ENCODE data around the gene SOCS1.

Gene SOCS1

DNA sequence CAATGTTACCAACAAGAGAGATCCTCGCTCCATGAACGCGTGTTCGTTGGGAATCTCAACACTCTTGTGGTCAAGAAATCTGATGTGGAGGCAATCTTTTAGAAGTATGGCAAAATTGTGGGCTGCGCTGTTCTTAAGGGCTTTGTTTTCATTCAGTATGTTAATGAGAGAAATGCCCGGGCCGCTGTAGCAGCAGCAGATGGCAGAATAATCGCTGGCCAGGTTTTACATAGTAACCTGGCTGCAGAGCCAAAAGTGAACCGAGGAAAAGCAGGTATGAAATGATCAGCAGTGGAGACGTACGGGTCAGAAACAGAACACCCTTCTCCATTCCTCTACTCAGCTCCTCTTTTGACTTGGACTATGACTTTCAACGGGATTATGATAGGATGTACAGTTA, 13.3 kb downstream of the SOCS1 start:
- DNase-seq = no peak

DNA sequence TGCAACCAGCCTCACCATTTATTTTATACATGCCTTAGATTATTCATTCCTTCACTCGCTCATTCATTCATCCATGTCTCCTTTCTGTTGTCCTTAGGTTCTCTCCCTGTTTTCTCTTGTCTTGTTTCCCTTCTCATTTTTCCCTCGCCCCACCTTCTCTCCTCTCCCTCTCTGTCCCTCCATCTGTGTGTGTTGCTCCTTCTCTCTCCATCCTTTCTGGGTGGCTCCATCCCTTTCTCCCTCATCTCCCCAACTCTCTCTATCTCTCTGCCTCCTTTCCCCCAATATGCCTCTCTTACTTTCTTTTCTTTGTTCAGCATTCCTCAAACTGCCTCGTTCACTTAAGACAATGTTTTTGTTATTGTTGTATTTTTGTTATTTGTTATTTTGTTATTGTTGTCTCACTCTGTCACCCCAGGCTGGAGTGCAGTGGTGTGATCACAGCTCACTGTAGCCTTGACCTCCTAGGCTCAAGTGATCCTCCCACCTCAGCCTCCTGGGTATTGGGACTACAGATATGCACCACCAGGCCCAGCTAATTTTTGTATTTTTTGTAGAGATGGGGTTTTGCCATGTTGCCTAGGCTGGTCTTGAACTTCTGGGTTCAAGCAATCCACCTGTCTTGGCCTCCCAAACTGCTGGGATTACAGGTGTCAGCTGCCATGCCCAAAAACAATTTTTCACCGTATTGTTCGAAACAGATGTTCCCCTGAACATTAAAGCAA, 14.4 kb downstream of the SOCS1 start:
- no peak for DNase-seq

DNA sequence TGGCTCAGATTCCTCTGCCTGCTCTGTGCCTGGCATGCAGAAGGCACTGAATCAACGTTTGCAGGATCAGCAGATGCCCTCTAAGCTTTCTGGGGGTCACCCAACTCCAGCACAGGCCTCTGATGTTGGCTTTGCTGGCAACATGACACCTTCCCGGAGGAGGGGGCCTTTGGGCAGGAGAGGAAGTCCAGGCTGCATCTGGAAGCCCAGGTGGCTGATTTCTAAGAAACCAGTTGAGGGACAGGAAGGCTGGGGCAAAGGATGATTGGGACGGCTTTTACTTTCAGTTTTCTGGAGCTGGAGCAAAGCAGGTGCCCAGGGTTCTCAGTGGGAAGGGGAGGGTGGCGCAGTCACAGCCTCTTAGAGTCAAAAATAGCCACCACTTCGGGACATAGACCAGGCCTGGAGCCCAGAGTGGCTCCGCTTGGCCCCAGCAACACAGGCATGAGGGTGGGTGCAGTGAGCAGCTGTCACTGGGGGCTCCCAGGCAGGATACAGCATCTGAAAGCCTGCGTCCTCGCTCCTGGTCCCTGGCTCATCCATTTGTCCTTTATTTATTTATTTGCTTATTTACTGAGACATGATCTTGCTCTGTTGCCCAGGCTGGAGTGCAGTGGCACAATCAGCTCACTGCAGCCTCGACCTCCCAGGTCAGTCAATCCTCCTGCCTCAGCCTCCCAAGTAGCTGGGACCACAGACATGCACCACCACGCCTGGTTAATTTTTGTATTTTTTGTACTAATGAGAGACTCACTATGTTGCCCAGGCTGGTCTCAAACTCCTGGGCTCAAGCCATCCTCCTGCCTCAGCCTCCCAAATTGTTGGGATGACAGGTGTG, 15.1 kb downstream of the SOCS1 start:
- DNase-seq = no peak

DNA sequence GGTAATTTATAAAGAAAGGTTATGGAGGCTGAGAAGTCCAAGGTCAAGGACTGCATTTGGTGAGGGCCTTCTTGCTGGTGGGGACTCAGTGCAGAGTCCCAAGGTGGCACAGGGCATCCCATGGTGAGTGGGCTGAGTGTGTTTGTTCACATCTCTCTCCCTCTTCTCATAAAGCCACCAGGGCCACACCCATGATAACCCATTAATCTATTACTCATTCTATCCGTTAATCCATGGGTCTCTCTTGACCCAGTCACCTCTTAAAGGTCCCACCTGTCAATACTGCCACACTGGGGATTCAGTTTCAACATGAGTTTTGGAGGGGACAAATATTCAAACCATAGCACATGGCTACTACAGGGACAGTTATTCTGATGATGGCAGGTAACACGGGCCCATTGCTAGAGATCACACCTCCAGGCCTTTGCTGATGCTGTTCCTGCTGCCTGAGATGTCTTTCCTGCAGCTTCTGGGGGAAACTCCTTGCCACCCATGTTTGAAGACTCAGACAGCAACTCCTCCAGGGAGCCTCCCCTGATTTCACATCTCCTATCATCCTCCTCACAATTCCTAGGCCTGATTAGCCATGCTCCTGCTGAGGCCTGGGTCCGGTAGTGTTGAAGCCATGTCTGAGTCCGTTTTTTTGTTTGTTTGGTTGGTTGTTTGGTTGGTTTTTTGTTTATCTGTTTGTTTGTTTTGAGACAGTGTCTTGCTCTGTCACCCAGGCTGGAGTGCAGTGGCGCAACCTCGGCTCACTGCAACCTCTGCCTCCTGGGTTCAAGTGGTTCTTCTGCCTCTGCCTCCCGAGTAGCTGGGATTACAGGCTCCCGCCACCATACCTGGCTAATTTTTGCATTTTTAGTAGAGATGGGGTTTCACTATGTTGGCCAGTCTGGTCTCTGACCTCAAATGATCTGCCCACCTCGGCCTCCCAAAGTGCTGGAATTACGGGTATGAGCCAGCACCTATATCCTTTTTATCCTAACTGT, 16.1 kb downstream of the SOCS1 start:
- DNase-seq = no peak

DNA sequence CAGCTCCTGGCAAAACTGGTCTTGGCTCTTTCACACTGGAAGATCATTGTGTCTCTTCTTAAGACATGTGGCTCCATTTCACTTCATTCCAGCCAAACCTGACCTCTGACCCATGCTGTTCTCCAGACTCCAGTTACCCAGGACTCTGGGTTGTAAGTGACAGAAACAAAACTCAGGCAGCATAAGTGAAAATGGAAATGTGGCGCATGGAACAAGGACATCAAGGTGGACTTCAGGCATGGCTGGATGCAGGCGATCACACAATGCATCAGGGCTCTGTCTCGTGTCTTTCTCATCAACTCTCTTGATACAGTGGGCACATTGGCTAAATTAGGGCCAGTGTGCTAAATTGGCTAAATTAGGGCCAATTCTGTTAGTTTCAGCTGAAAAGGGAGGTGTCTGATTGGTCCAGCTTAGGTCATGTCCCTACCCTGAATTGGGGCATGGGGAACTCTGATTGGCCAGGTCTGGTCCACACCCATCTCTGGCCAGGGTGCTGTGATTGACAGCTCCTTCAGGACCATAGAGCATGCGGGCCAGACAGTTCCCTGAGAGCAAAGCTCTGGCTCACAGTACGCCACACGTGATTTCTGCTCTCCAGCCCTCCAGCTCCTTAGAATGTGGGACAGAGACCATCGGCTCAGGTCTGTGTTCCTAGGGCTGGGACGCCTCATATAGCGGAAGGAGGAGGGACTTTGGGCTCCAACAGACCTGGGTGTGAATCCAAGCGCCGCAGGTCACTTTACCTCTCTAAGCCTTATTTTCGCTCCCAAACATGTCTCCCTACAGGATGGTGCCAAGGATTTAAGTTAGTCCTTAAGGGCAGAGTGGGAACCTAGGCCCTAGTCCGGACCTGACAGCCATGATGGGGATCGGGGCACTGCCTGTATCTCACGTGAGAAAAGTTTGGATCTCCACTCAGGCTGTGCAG, 17.5 kb downstream of the SOCS1 start:
- no peak for DNase-seq

DNA sequence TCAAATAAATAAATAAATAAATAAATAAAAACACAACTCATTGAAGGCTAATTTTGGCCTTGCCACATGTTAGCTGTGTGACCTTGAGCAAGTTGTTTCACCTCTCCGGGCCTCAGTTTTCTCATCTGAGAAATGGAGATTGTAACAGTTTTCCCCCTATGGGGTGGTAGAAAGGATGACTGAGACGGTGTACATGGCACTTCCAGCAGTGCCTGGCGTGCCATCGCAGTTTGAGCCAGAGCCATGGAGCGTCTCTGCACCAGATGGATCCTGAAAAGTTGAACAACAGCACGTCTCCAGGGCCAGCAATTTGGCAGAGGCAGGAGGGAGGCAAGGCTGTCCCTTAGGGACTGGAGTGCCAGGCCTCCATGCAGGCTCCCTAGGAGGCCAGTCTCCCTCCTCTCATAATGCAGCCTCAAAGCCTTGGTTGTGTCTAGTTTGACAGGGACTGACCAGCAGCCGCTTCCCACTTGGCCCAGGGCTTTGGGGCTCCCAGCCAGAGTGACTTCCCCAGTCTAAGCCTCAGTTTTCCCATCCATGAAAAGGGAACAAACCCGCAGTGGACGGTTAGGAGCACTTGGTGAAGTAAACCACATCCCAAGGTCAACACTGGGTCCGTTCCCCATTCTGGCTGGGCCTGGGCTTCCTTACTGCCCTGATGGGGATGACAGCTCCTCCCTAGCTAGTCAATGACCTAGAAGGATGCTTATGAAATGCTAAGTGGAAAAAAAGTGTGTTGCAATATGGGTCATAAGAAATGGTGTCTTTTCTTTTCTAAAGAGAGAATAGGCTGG, 19.3 kb downstream of the SOCS1 start:
- no peak for DNase-seq

DNA sequence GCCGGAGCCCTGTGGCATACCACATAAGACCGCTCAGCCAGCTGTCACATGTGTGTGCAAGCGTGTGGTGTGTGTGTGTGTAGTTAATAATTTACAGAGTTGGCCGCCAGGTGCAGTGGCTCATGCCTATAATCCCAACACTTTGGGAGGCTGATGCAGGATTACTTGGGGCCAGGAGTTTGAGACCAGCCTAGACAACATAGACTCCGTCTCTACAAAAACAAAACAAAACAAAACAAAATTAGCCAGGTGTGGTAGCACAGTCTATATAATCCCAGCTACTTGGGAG, 20.4 kb downstream of the SOCS1 start:
- DNase-seq = no peak

DNA sequence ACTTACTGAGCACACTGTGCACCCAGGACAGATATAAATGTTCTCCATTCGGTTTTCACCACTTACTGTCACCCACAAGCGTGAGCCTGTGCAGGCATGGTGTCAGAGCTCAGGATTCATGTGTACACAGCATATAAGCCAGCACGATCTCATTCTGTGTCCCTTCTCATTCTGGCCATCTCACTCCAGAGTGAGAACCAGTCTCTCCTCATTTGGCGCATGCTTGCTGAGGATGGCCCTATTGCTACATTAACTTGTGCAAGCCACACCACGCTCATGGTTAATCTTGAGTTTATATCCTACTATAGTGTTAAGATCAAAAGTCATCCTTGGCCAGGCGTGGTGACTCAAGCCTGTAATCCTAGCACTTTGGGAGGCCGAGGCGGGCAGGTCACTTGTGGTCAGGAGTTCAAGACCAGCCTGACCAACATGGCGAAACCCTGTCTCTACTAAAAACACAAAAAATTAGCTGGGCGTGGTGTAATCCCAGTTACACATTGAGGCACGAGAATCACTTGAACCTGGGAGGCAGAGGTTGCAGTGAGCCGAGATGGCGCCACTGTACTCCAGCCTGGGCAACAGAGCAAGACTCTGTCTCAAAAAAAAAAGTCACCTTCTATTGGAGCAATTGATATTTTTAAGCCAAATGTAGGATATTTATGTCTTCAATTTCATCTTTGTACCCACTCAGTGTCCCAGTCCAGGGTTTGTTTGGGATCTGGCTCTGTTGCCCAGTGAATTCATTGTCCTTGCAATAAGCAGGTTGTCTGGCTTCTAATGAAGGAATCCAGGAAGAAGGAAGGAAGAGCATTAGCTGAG, 20.9 kb downstream of the SOCS1 start:
- no peak for DNase-seq

DNA sequence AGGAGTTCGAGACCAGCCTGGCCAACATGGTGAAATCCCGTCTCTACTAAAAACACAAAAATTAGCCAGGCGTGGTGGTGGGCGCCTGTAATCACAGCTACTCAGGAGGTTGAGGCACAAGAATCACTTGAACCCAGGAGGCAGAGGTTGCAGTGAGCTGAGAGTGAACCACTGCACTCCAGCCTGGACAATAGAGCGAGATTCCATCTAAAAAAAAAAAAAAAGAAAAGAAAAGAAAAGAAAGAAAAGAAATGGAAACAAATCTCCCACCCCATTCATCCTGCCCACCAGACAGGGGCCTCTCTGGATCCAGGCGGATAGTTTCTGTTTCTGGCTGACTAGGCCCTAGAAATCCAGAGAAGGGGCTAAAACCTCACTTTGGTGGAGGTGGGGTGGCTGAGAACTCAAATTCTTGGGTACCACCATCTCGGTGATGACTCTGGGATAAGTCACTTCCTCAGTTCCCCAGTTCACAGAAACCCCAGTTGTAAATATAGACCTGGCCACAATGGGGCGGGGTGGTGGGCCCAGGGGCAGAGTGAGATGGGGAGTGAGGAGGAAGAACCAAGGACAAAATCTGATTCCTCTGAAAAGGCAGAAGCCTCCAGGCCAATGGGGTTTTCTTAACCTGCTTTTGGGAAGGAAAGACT, 22.2 kb downstream of the SOCS1 start:
- DNase-seq = no peak

DNA sequence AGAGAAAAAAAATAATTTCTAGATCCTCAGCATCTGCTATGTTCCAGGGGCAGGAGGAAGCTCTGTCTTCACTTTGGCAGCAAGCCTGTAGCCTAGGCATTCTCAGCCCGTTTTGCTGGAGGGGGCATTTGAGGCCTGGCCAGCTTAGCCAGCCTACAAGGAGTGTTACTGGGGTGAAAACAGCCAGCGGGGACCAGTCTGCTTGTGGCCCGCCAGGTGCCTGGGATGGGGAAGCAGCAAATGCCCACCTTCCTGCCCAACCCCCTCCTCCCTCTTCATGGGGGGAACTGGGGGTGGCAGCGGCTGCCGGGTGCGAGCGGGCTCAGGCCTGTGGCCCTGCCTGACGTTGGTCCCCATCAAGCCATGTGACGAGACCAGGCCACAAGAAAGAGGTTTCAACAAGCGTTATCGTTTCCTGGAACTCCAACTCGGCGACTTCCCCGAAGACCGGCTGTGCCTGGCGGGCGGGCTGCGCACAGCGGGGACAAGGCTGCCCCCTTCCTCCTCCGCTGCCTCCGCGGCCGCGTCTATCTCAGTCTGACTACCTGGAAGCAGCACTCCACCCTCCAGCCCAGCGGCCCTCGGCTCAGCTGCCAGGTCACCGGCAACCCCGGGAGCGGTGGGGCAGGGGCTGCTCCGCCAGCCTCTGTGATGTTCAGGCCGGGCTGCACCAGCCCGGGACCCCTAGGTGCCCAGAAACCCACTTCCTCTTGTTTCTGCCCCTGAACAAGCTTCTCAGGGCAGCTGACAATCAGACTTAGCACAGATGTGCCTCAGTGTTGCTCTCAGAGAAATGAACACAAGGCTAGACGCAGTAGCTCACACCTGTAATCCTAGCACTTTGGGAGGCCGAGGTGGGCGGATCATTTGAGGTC, 22.9 kb downstream of the SOCS1 start:
- DNase-seq = no peak

DNA sequence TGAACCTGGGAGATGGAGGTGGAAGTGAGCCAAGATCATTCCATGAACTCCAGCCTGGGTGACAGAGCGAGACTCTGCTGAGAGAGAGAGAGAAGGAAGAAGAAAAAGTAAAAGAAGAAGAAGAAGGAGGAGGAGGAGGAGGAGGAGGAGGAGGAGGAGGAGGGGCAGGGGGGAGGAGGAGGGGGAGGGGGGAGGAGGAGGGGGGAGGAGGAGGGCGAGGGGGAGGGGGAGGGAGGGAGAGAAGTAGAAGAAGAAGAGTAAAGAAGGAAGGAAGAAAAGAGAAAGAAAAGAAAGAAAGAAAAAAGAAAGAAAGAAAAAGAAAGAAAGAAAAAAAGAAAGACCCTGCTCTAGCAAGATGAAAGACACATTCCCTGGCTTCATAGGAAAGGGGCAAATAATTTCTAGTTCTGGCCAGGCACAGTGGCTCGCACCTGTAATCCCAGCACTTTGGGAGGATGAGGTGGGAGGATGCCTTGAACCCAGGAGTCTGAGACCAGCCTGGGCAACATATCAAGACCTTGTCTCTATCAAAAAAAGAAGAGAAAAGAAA, 23.6 kb downstream of the SOCS1 start:
- DNase-seq = no peak

DNA sequence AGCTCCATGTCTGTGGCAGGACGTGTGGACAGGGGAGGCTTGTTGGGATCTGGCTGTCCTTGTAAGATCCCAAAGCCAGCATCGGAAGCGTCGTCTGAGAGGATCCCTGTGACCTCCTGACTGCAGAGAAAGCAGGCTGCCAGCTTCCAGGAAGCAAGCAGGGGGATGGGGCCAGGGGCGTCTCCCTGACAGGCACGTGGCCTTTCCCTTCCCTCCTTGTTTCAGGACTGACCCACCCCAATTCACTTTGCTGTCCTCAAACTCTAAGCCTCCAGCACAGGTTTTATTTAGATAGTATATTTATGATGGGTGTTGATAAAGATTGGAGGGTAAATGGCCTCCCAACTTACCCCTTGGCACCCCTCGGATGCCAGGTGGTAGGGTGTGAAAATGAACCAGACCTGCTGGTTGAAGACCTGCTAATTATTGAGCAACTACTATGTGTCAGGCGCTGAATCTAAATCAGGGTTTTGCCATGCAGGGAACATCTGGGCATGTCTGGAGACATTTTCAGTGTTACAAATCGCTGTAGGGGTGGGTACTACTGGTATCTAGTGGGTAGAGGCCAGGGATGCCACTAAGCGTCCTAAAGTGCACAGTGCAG, 24.5 kb downstream of the SOCS1 start:
- no peak for DNase-seq

DNA sequence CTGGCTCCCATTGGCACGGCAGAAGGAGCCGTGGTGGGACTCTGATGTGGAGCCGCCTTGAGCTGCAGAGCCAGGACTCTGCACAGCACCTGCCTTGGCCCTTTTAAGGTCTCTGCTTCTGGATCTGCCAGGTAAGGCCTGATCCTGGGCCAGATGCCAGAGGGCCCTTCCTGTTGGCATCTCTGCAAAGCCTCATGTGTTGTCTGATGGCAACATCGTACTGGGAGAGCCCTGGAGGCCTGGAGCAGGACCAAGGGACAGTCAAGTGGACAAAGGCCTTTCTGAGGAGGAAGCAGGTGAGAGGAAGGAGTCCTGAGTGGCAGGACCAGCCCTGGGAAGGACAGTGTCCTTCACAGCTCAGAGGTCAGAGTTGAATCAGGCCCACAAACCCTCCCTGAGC, 26.1 kb downstream of the SOCS1 start:
- DNase-seq = no peak

DNA sequence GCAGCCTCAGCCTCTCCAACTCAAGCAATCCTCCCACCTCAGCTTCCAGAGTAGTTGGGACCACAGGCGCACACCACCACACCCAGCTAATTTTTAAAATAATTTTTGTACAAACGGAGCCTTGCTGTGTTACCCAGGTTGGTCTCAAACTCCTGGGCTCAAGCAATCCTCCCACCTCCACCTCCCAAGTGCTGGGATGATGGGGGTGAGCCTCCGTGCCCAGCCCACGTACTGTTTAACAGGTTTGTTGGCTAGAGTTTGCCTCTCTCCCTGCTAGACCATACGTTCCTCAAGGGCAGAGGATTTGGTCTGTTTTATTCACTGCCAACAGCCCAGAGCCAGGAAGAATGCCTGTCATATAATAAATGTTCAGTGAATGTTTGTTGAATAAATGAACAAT, 26.6 kb downstream of the SOCS1 start:
- DNase-seq = no peak

DNA sequence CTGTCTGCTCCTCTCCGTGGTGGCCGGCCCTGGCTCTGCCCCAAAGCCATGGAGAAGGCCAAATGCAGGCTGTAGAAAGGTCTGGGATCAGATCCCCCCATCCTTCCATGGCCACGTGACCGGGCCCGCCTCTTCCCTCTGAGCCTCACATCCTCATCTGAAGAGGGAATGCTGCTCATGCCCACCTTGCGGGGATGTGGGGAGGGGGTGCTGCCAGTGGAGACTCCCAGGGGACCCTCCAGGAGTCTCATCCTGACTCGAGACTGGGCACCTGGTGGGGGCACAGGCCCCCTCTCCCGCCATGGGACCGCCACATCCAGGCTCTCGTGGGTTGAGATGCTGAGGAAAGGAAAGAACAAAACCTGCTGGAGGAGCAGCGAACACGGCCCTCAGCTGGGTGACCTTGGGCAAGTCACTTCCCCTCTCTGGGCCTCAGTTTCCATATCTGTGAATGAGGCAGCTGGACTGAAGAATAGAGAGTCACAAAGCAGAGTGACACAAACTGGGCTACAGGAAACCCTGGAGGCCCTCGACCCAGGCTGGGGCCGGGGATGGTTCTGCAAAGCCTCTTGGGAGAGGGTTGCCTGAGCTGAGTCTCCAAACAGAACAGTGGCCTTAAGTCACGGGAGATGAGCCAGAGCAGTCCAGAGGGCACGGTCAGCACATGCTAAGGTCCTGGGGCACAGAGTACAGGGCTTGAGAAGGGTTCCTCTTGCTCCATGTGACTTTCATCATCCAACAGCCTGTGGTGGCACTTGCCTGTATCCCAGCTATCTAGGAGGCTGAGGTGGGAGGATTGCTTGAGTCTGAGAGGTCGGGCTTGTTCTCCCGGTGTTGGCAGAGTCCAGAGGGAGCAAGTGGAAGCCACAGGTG, 30.1 kb downstream of the SOCS1 start:
- DNase-seq = no peak

DNA sequence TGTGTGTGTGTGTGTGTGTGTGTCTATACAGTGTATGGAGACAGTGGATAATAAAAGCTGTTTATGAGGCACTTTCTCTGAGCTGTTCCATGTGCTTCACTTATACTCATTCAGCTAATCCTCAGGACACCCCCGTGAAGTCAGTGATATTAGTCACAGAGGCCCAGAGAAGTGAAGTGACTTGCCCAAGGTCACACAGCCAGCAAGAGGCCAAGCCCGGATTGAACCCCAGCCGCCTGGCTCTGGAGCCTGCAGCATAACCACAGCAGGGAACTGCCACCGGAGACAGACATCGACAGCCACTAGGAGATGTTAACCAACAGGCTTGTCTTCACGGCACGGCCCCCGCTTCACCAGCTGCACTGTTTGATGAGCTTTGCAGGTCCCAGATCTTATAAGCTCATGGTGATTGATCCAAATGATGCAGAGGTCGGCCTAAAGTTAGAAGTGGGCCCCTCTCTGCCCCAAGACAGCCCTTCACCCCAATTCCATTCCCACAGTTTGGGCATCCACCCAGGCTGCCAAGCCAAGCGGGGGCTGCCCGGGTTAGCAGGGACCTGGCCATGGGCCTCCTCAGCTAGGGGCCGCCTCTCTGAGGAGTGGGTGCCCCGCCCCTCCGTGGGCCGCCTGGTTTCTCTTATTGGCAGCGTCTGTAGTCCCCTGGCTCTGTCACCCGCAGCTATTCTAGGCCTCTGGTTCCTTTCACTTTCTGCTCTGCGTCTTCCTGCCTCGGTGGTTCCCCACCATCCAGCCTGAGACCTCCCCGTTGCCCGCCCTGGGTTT, 30.9 kb downstream of the SOCS1 start:
- DNase-seq = no peak
